ENCODE measurements around the gene SOWAHB.

SOWAHB gene

GRCh38 chr4:76897536-76898384 is at the start of gene SOWAHB:
Gene SOWAHB, minus strand, starts transcription at chr4:76898144. Its CDS starts 295 bp downstream, at chr4:76897849.
- DNase-seq (ENCODE audit: low spot score): no peak

GRCh38 chr4:76947369-76947768 is 49.4 kb upstream of the SOWAHB start:
- peak; percentile 17 for DNase-seq (ENCODE audit: low spot score)

- no peak for DNase-seq (ENCODE audit: low spot score)
Observed at GRCh38 chr4:76943790-76944189, 45.8 kb upstream of the SOWAHB start.

GRCh38 chr4:76943129-76943620 is 45.2 kb upstream of the SOWAHB start:
- DNase-seq (ENCODE audit: low spot score): no peak

GRCh38 chr4:76939184-76939583 is 41.2 kb upstream of the SOWAHB start:
- DNase-seq (ENCODE audit: low spot score): no peak

GRCh38 chr4:76931576-76932276 is 33.8 kb upstream of the SOWAHB start:
- no peak for DNase-seq (ENCODE audit: low spot score)

- DNase-seq (ENCODE audit: low spot score): no peak
Observed at GRCh38 chr4:76931087-76931486, 33.1 kb upstream of the SOWAHB start.

- DNase-seq (ENCODE audit: low spot score): no peak
Observed at GRCh38 chr4:76930685-76931084, 32.7 kb upstream of the SOWAHB start.

- DNase-seq (ENCODE audit: low spot score): no peak
Observed at GRCh38 chr4:76926841-76927240, 28.9 kb upstream of the SOWAHB start.

GRCh38 chr4:76923619-76924357 is 25.8 kb upstream of the SOWAHB start:
- DNase-seq (ENCODE audit: low spot score): no peak

- DNase-seq (ENCODE audit: low spot score): no peak
Observed at GRCh38 chr4:76920715-76921114, 22.8 kb upstream of the SOWAHB start.

- DNase-seq (ENCODE audit: low spot score): no peak
Observed at GRCh38 chr4:76909711-76910110, 11.8 kb upstream of the SOWAHB start.

- no peak for DNase-seq (ENCODE audit: low spot score)
Observed at GRCh38 chr4:76905521-76905920, 7.6 kb upstream of the SOWAHB start.

GRCh38 chr4:76904646-76905190 is 6.8 kb upstream of the SOWAHB start:
- no peak for DNase-seq (ENCODE audit: low spot score)

- no peak for DNase-seq (ENCODE audit: low spot score)
Observed at GRCh38 chr4:76902233-76902890, 4.4 kb upstream of the SOWAHB start.

- DNase-seq (ENCODE audit: low spot score): no peak
Observed at GRCh38 chr4:76898949-76899645, 1.2 kb upstream of the SOWAHB start.

- no peak for DNase-seq (ENCODE audit: low spot score)
Observed at GRCh38 chr4:76898385-76898692, 395 bp upstream of the SOWAHB start.

- no peak for DNase-seq (ENCODE audit: low spot score)
Observed at GRCh38 chr4:76896614-76897535, 1.1 kb downstream of the SOWAHB start.

GRCh38 chr4:76896048-76896447 is 1.9 kb downstream of the SOWAHB start:
- DNase-seq (ENCODE audit: low spot score): no peak

GRCh38 chr4:76895619-76896018 is 2.3 kb downstream of the SOWAHB start:
- DNase-seq (ENCODE audit: low spot score): no peak
